ENCODE results near the gene RCOR1.

GRCh38 chr14:102666635-102667034 lies 74.2 kb downstream of the RCOR1 start:
- TF ChIP-seq SIN3A (IDR thresholded peaks at IDR 0.05; ENCODE audit: borderline replicate concordance, insufficient read depth, low read length) (no peak), POLR2AphosphoS5 (IDR thresholded peaks at IDR 0.05; ENCODE audit: low read depth, low read length) (no peak)
